GM03348 (cell line): ENCODE data around the gene GADL1.
A peak's percentile ranks its signal among the peaks of the same experiment; 100 is the strongest.

Experiments used
- DNase-seq: peaks from one replicate; pipeline ENCODE4 v3.0.0; 2012; ENCODE audit warnings: low spot score

Gene GADL1, protein sequence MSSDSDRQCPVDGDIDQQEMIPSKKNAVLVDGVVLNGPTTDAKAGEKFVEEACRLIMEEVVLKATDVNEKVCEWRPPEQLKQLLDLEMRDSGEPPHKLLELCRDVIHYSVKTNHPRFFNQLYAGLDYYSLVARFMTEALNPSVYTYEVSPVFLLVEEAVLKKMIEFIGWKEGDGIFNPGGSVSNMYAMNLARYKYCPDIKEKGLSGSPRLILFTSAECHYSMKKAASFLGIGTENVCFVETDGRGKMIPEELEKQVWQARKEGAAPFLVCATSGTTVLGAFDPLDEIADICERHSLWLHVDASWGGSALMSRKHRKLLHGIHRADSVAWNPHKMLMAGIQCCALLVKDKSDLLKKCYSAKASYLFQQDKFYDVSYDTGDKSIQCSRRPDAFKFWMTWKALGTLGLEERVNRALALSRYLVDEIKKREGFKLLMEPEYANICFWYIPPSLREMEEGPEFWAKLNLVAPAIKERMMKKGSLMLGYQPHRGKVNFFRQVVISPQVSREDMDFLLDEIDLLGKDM

DNA sequence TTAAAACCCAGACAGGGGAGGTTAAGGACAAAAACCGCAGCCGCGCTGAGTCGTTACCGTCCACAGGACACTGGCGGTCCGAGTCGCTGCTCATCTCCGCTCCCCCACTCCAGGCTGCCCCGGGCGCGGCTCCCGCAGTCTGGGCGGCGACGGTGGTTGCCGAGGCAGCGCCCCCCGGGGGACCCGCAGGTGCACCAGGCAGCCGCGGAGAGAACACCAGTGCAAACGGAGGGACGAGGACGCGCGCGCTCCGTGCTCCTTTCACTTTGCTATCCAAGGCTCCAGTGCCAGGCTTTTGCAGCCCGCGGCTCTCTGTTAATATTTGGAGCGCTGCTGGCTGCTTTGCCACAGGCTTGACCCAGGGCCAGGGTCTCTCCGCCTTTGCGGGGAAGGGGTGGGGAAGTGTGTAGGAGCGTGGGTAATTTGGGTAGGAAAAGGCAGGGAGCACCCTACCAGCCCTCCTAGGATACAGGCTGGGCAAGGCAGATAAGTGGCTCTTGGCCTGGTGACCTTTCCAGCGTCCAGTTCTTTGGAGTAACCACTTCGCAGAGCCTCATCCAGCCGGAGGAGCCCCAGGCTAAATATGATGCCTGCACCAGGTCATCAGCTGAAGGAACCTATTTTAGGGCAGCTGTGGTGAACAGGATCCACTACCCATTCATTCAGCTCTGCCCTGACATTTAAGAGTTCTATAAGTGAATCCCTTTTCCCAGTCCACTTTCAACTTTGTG is at the start of gene GADL1:
GADL1 (minus strand) TSS at position 141 of the 731 bp plus-strand sequence; CDS start at position 94, 47 bp downstream.
- DNase-seq: peak; percentile 68

DNA sequence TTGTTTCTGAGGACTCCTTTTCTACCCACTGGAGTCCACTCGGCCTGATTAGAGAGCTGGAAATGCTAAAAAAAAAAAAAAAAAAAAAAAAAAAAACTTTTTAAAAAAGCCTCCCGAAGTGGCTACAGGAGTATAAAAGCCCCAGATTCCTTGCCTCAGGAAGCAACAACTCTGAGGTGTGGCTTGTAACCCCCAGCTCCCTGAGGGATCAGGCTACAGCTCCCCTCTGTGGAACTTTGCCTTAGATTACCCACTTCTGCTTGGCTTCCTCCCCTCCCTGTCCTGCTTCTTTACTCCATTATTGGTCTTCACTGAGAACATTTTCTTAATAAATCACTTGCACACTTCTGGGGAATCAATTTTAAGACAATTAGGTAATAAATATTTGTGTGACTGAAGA is 49.7 kb upstream of the GADL1 start:
- no peak for DNase-seq

DNA sequence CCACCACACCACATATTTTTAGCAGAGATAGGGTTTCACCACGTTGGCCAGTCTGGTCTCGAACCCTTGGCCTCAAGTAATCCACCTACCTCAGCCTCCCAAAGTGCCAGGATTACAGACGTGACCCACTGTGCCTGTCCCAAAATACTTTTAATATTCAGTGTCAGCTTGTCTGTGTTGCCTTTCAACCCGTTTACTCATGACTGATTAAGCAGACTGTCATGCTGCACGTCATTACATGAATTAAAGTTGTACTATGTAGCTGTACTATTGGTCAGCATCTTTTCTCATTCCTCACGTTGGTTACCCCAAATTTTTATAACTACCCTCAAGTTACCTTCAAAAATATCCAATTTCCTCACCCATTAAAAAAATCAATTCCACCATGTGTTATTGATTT is 48.7 kb upstream of the GADL1 start:
- DNase-seq: no peak

DNA sequence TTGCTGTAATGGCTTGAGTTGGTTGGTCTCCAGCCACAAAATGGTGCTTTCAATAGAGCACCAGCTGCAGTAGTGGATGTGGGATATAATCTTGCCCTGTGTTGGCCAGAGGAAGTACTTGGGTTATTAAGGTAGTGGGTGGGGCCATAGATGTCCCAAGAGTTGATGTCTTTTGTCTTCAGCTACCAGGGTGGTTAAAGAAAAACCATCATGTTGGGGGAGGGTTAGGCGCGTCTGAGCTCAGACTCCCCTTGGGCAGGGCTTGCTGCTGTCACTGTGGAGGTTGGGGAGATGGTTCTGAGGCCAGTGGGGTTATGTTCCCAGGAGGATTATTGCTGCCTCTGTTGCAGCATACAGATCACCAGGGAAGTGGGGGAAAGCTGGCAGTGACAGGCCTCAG is 46.9 kb upstream of the GADL1 start:
- no peak for DNase-seq

DNA sequence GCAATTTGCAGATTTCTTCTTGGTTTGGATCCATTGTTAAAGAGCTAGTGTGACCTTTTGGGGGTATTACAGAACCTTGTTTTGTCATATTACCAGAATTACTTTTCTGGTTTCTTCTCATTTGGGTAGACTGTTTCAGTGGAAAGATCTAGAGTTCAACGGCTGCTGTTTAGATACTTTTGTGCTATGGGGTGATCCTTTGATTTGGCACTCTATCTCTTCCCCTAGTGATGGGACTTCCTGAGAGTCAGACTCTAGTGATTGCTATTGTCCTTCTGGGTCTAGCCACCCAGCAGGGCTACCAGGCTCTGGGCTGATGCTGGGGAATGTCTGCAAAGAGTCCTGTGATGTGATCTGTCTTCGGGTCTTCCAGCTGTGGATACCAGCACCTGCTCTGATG is 46.3 kb upstream of the GADL1 start:
- DNase-seq: no peak

DNA sequence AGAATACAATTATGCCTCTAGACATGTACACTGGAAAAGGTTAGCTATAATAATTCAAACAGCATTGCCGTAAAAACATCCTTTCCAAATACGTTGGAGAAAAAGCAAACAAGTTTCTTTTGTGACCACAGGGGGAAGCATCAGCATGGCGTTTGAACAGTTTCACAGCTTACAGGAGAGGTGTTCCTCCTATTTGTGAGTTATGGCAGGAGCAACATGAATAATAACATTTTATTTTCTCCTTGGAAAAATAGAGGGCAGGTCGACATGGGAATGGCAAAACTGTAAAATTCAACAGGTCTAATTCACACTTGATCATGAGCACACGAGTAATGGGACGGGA is 39.7 kb upstream of the GADL1 start:
- DNase-seq: peak; percentile 63

DNA sequence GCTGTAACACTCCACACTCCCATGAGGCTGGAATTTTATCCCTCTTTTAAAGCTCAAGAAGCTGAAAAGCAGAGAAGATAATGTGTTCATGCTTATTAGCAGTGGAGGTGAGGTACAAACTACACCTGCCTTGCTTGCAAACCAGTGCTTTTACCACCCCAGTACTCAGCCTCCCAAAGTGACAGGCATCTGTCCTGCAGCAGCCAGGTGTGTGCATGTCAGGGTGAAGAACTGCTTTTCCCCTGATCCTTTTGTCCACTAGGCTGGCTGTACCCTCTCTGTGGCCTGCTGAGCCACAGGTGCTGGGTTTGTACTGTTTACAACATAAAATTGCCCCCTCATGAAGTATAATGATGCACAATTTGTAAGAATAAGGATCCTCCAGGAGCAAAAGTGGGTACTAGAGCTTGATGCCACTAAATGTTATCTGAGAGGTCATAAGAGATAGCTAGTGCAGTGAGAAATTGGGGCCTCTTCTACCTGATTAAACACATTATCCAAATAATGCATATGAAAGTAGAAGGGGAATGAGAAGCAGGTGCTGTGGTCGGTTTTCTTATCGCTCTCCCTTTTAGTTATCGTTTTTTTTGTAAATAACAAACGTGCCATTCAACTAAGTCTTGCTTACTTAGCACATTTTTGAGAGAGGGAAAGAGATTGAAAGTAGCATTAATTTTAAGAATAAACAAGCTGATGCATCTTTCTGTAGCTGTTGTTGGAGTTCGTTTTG is 39.2 kb upstream of the GADL1 start:
- no peak for DNase-seq

DNA sequence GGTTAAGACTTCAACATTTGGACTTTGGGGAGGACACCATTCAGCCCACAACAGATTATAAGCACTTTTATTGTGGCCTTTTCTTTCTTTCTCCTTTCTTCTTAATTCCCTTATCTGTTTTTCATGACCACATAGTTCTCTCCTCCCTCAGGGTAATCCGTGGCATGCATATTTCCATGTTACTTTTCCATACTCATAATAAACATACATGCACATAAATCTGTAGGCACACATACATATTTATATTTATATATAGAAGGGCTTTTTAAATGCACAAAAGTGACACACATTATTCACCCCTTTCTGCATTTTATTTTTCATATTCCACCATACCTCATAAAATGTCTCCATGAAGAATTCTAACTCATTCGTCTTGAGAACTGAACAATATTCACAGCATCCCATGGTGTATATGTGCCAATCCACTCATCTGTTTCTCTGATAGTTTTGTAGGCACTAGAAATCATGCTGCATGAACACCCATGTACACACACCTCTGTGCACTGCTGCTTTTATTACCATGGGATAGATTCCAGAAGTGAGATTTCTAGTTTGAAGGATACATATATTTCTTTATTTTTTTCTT is 38.1 kb upstream of the GADL1 start:
- no peak for DNase-seq

DNA sequence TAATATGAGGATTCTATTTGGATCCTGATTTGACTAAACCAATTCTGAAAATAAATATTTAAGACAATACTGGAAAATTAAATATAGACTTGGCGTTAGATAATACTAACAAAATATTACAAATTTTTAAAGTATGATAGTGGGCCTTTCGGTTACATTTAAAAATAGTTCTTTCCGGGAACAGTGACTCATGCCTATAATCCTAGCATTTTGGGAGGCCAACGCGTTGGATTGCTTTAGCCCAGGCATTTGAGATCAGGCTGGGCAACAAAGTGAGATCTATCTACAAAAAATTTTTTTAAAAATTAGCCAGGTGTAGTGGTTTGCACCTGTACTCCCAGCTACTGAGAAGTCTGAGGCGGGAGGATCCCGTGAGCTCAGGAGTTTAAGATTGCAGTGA is 30.3 kb upstream of the GADL1 start:
- no peak for DNase-seq

DNA sequence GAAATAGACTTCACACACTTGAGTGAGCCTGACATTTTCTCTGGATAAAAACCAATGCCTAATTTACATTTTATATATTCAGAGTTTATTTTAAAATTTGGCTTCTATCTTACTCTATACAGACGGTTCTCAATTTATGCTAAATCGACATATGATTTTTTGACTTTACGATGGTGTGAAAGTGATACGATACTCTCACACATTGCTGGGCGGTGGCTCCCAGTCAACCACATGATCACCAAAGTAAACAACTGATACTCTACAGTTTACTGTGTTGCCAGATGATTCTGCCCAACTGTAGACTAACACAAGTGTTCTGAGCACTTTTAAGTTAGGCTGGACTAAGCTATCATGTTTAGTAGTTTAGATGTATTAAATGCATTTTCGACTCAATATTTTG is 25.1 kb upstream of the GADL1 start:
- DNase-seq: no peak

DNA sequence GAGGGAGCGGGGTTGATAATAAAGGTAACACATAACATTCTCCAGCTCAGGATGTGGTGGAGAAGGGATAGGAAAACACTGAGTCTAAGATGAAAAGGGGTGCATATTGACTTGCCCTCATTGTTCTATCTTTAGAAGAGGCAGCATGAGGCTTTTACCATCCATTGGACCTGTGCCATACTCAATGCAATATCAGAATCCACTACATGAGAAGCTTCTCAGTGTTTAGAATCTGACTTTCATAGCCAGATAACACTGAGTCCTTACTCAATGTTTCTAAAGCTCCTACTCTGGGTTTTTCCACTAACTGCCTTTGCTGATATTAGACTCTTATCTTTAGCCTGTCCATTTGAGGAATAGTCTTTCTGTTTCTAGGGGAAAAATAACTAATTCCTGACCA is 24.3 kb upstream of the GADL1 start:
- DNase-seq: no peak

DNA sequence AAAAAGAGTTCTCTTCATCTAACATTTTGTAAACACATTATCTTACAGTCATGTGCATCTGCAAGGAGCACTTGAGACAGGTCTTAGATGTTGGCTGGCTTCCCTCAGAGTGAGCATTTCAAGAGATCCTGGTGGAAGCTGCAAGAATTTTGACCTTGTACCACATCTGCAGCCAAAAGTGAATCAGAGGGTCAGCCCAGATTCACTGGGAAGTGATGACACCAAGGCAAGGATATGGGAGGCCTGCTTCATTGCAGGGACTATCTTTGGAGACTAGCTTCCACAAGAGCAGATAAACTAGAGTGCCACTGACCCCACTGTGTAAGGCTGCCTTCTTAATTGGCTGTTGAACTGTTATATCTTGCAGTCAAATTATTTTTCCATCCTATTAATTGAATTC is 21.3 kb upstream of the GADL1 start:
- peak; percentile 16 for DNase-seq

DNA sequence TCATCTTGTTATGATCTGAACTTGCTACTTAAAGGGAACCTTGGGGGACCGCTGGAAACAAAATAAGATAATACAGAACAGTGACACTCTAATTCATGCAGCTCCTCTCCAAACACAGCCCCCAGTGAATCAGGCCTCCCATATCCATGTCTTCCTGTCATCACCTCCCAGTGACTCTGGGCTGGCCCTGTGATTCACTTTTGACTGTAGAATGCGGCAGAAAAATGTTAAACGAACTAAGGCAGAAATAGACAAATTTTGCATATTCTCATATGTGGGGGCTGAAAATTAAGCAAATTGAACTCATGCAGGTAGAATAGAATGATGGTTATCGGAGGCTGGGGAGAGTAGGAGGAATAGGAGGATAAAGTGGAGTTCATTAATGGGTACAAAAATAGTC is 20.2 kb upstream of the GADL1 start:
- peak; percentile 19 for DNase-seq

DNA sequence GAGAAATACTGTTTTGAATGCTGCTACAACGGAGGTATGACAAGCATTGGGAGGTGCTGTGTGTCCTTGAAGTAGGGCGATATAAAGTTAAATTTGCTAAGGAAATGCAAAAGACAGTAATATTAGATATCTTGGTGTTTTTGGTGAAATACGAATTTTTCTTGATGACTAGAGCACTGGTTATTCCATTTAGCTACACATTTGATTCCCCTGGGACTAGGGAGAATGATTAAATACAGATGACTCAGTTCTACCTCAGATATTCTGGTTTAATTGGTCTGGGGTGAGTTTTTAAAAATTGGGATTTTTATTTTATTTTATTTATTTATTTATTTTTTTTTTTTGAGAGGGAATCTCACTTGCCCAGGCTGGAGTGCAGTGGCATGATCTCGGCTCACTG is 18.7 kb upstream of the GADL1 start:
- DNase-seq: peak; percentile 50

DNA sequence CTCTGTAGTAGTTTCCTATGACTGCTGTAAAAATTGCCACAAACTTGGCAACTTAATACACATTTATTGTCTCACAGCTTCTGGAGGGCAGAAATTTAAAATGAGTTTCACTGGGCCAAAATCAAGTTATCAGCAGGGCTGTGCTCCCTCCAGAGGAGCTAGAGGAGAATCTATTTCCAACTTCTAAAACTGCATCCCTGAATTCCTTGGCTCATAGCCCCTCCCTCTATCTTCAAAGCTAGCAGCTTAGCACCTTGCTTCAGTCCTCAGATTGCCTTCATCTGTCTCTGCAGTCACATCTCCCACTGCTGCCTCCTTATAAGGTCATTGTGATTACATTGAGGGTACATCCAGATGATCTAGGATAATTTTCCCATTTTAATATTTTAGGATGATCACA is 17.8 kb upstream of the GADL1 start:
- no peak for DNase-seq

DNA sequence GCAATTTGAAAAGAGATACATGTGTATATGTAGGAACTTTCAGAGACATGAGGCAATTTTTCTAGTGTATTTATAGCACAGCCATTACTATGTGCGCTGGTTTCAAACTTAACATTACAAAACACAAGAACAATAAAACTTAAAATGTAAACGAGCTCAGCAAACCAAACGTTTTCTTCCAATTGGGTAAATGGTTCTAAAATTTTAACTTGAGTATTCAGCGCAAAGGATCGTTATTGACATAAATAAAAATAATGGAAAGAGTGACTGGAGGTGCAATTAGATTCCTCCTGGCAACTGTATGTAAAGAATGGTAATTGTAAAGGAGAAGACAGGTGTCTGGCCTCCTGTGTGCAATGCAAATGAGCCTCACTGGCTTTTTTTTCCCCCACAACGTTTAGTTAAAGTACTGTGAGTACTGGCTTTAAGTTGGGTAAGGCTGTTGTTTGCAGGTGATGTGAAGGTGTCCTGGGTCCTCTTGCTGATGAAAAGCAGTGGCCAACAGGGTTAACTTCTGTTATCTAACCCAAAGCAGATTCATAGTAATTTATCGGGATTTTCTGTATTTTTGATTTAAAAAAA is 14.1 kb upstream of the GADL1 start:
- no peak for DNase-seq

DNA sequence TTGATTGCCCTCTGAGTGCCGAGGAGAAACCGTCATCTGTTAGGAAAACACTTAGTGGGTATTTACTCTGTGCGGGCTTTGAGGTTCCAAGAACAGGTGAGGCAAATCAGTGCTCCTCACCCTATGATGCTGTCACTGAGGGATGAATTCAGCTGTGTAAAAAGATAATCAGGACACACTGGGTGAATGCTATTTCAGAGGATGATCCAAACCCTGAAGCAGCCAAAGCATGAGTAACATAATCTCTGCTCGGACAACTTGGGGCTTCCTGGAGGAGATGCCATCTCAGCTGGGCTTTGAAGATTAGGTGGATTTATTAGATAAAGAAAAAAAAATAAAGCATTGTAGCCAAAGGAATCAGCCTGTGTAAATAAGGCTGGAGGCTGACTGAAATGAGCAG is 10.5 kb upstream of the GADL1 start:
- DNase-seq: peak; percentile 26

DNA sequence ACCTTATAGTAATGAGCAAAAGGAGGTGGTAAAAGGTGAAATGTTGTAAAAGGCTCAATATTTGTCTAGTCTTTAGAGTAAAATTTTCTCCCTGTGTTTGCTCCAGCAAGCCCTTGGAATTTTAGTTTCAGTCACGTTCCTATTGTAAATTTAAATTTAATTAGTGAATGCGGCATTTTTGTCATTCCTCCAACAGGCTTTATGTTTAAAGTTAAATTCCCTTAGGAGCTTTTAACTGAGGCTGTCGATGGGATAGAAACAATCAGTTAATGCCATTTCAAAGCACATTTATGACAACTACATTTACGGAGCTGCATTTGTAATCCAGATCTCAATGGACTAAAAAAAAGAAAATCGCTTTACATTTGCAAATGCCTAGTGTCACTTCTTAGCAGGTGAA is 868 bp upstream of the GADL1 start:
- DNase-seq: no peak

DNA sequence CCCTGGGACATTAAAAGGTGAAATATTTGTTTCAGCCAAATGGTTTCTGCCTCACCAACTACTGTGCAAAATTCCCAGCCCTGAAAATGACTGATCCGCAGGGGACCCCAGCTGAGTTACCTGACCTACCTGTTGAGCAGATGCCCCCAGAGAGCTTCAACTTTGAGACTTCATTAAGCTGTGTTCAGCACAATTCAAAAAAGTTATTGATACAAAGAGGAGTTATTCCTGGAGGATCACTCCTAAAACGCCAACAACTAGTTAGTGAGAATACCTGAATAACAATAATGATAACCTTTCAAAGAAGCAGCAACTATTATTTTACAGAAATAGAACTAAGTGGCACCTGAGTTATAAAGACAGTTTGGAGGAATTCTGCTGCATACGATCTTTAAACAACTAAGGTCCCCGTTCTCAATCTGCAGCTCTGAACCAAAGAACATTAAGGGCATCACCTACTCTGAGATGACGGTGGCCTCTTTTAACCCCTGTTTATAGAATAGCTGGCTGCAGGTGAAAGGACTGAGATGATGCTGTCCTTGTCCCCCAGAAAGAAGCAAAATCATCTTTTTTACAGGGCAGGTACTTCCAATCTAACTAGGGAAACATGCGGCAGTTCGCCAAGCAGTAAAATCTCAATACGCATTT is 659 bp downstream of the GADL1 start:
- no peak for DNase-seq

DNA sequence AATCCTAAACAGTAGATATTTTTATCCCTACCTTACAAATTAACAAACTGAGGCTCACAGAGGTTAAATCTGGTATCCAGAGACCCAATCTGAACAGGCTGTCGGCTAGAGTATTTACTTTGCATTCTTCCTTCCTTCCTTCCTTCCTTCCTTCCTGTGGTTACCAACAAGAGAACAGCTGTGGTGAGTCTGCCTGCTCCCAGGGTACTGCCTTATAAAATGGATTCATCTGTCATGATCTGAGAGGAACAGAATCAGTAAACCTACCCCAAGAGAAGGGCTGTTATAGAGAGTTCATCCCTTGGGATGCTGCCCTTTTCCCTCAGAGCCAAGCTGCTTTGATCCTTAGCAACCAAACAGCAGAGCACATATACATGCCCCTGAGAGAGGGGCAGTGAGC is 3.6 kb downstream of the GADL1 start:
- DNase-seq: no peak

DNA sequence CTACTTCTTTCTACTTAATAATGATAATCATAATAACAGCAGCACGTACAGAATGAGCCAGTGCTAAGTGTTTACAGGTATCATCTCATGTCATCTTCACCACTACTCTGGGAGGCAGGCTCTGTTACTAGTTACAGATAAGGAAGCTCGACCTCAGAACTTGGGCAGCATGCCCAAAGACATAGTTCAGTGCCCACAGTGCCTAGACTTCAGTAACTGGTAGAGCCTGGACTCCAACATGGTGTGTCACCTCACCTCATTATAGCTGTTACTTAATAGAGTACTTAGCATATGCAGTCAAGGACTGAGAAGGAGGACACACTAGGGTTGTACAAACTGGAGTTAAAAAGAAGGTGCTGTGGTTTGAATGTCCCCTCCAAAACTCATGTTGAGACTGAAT is 7.6 kb downstream of the GADL1 start:
- no peak for DNase-seq

DNA sequence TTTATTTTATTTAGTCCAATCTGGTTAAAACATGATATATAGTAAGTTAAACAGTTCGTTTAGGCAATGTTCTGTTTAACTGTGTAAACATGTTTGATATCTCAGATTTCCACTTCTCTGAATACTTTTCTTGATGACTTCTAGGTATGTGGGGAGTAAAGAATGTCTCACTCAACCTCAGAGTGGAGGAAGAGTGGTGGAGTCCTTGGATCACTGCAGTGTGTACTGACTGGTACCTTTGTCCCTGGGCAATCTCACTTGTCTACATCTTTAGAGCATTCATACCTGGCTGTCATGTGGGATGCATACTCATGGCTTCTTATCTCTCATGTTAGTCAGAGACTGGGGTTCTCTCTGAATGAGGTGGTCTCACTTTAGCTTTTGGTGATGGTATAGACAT is 15.6 kb downstream of the GADL1 start:
- DNase-seq: no peak
